ENCODE measurements around the gene ANKRD44. TPM values are rescaled to one million over a fixed set of nuclear protein-coding genes. Genes with fewer than 3 reads are reported as not detected.

Gene ANKRD44
- total and polyA plus RNA-seq, 2 of the 8 experiments (the other 6 are each of a cell fraction or from before 2014, with no cell fraction given), result 1.2 to 1.3 TPM

- Histone ChIP-seq H3K36me3 (ENCODE audit: control insufficient read depth in 2 of 4, insufficient read depth in 4 of 4, low read length in 3 of 4) (no peaks in the 10 kb centered on the region), H3K79me2 (ENCODE audit: control insufficient read depth in 1 of 2, insufficient read depth in 2 of 2, low read length in 2 of 2) (no peaks in the 10 kb centered on the region), H3K18ac (ENCODE audit: extremely low read depth, low read length) (no peak overlapping the region), H2BK15ac (ENCODE audit: low read length) (no peak overlapping the region), H2BK120ac (replicated peaks; ENCODE audit: low read depth, low read length) (no peak overlapping the region), H3K27me3 (replicated peaks in 1 of 4; ENCODE audit: control insufficient read depth in 3 of 4, extremely low read depth in 1 of 4, insufficient read depth in 3 of 4, low read length in 3 of 4) (no peaks in the 10 kb centered on the region; a peak in 1 of 7 replicates), H3K4me1 (replicated peaks in 1 of 4; ENCODE audit: control insufficient read depth in 3 of 4, insufficient read depth in 4 of 4, low read length in 3 of 4) (peaks cover 0 to 9% (median 4%) of the 10 kb centered on the region in 4 experiments; a peak in 3 of 7 replicates), H4K8ac (ENCODE audit: extremely low read depth, insufficient read depth, low read length) (no peak overlapping the region), H2AK5ac (ENCODE audit: low read depth, low read length) (no peak overlapping the region), H3K56ac (replicated peaks; ENCODE audit: insufficient read length, low read depth, low read length) (no peak overlapping the region), H3K4ac (replicated peaks; ENCODE audit: insufficient read length, low read depth, low read length) (no peak overlapping the region), H3K27ac (ENCODE audit: low read depth, low read length) (no peak overlapping the region), H4K20me1 (replicated peaks in 1 of 2; ENCODE audit: control insufficient read depth in 1 of 2, insufficient read depth in 2 of 2, low read length in 2 of 2) (no peaks in the 10 kb centered on the region), H3K14ac (ENCODE audit: insufficient read length) (no peak overlapping the region), H3K9ac (replicated peaks in 1 of 4; ENCODE audit: extremely low read depth in 1 of 4, low read depth in 3 of 4, low read length in 3 of 4) (no peak overlapping the region), H4K5ac (ENCODE audit: insufficient read length, low read depth, low read length) (no peak overlapping the region), H2BK5ac (ENCODE audit: low read depth, low read length) (no peak overlapping the region), H3K4me3 (ENCODE audit: extremely low read depth in 1 of 4, insufficient read depth in 2 of 4, low read depth in 3 of 4, low read length in 4 of 4) (no peak overlapping the region), H3K79me1 (ENCODE audit: low read depth, low read length) (no peaks in the 10 kb centered on the region), H3K23ac (ENCODE audit: insufficient read length) (no peak overlapping the region), H2AFZ (ENCODE audit: low read length) (no peak overlapping the region), H3K23me2 (ENCODE audit: low read depth, low read length) (no peaks in the 10 kb centered on the region), H2BK20ac (ENCODE audit: low read length) (no peak overlapping the region), H4K91ac (replicated peaks; ENCODE audit: insufficient read length, low read length) (no peak overlapping the region), H3K9me3 (ENCODE audit: insufficient read depth in 2 of 2, low read depth in 1 of 2, low read length in 1 of 2) (0 out of 4 replicates have a peak, but pooled peaks cover 0 to under 1% of the 10 kb centered on the region in 2 experiments), H2BK12ac (ENCODE audit: low read depth, low read length) (no peak overlapping the region), H3K4me2 (ENCODE audit: insufficient read depth in 1 of 2, low read depth in 2 of 2, low read length in 2 of 2) (no peak overlapping the region)
- no peak for TF ChIP-seq GABPA (IDR thresholded peaks at IDR 0.05; ENCODE audit: borderline replicate concordance, insufficient read depth, low read length)
- ChIA-PET POLR2A (ENCODE audit: partially characterized antibody) (no interaction called here), CTCF (ENCODE audit: partially characterized antibody) (interaction anchor here (0.5 kb wide), 1 partner anchor 298 kb away, joined by 6 read pairs; no protein-coding TSS in a partner anchor)
- DNase-seq (ENCODE audit: low read depth in 1 of 2, low spot score in 2 of 2) (no peak), FAIRE-seq (no peak)
- 100% methylated on average over 2 of the region's 2 CpGs; no CpG with 5 or more reads in 1 of the 2 experiments for WGBS, 2 experiments (ENCODE audit: extremely low coverage in 1 of 2, insufficient coverage in 1 of 2, insufficient read length in 1 of 2, insufficient replicate concordance in 2 of 2, low coverage in 1 of 2, low lambda C conversion rate in 2 of 2, missing lambda C conversion rate in 1 of 2)
These were observed 348.3 kb downstream of the ANKRD44 start for GRCh38 chr2:196962325-196962724.

Measured in H1 (cell line).